Measurements from ENCODE around the gene MRNIP.

MRNIP gene

DNA sequence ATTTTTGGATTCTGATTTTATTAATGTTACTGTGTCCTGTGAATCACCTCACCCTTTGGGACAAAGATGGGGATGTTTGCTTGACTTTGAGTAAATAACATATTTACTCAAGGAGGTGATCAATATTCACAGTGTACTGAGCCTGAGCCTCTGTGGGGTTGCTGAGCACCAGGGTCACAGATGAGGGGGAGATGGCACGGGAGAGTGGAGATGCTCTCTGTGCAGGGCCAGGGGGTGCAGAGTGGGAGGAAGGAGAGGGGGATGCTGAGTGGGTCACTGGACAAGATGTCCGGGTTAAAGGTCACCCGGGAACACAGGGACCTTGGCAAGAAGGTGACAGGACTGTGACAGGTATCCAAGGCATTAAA lies 33.9 kb downstream of the MRNIP start:
- H3K36me3 ChIP-seq (ENCODE audit: insufficient read depth, insufficient read length, low read length) = peaks cover 67% of the 10 kb centered on the region
- TF ChIP-seq ZNF274 (IDR thresholded peaks at IDR 0.05; ENCODE audit: low read depth, low read length) (no peak), YY1 (IDR thresholded peaks at IDR 0.05; ENCODE audit: insufficient read depth, insufficient read length) (no peak), SUZ12 (IDR thresholded peaks at IDR 0.05; ENCODE audit: extremely low read depth, insufficient read depth, insufficient read length) (no peak)

DNA sequence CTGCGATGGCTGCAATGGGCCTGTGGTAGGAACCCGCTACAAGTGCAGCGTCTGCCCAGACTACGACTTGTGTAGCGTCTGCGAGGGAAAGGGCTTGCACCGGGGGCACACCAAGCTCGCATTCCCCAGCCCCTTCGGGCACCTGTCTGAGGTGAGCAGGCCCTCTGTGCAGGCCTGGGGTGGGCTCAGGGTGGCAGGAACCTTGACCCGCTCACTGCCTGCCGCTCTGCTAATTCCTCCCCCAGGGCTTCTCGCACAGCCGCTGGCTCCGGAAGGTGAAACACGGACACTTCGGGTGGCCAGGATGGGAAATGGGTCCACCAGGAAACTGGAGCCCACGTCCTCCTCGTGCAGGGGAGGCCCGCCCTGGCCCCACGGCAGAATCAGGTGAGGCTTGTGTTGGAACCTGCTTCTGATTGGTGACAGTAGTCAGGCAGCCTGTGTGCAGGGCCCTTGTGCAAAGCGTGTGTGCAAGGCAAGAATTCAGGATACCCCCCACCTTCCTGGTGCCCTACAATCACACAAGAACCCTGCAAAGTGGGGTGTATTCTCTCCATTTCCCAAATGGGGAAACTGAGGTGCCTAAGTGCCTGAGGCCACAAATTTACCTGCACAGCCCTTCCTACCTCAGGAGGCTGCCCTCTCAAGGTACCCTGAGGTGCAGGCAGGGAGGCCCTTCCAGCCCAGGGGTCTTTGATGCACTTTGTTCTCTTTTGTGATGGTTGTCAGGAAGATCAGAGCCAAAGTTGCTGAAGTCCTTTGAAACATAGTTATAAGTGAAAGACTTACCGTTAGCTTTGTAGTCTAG lies 34.5 kb downstream of the MRNIP start:
- H3K9ac ChIP-seq (ENCODE audit: insufficient read length, low read depth) = no peak overlapping the region
- H3K36me3 ChIP-seq (ENCODE audit: insufficient read depth, insufficient read length, low read length) = peaks cover 61% of the 10 kb centered on the region
- no peaks in the 10 kb centered on the region for H3K9me3 ChIP-seq (ENCODE audit: insufficient read depth, low read length)
- H3K4me1 ChIP-seq (ENCODE audit: insufficient read depth, insufficient read length) = peaks cover 27% of the 10 kb centered on the region
- no peak overlapping the region for H3K4me3 ChIP-seq (ENCODE audit: insufficient read length, low read depth)
- no peaks in the 10 kb centered on the region for H3K27me3 ChIP-seq (ENCODE audit: insufficient read depth, insufficient read length)
- TF ChIP-seq YY1 (IDR thresholded peaks at IDR 0.05; ENCODE audit: insufficient read depth, insufficient read length) (no peak), ZNF274 (IDR thresholded peaks at IDR 0.05; ENCODE audit: low read depth, low read length) (no peak), SUZ12 (IDR thresholded peaks at IDR 0.05; ENCODE audit: extremely low read depth, insufficient read depth, insufficient read length) (no peak)
- no peak for DNase-seq (ENCODE audit: low read depth, low spot score)

More for the DNA sequence above, 33.9 kb downstream of the MRNIP start:
- Histone ChIP-seq H3K9me3 (ENCODE audit: insufficient read depth, low read length) (0 out of 2 replicates have a peak, but pooled peaks cover under 1% of the 10 kb centered on the region), H3K9ac (ENCODE audit: insufficient read length, low read depth) (no peak overlapping the region), H3K27me3 (ENCODE audit: insufficient read depth, insufficient read length) (no peaks in the 10 kb centered on the region), H3K4me3 (ENCODE audit: insufficient read length, low read depth) (no peak overlapping the region), H3K4me1 (ENCODE audit: insufficient read depth, insufficient read length) (peaks cover 25% of the 10 kb centered on the region)
- no peak for DNase-seq (ENCODE audit: low read depth, low spot score)

DNA sequence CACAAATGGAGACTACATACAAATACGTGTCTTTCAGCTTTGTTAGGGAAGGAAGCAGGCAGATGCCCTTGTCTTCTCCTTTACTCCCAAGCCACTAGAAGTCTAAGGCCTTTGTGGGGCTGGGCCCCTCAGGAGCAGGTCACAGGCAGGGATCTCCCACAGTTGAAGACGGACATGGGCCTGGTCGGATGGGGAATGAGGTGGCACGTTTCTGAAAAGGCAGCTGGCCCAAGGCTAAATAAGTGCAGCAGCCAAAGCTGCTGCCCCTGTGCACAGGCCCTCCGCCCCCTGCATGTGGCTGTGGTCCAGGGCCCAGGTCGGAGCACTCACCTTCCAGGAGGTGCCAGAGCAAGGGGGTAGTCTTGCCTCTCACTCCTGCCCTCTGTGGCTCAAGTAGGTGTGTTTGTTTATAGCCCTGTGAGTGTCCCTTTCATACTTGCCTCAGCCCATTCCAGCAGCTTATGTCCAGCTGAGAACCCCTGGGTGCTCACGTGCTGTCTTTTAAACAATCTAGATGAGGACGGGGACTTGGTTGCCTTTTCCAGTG lies 36.1 kb downstream of the MRNIP start:
- peak overlapping the region; percentile 57 for H3K9ac ChIP-seq (ENCODE audit: insufficient read length, low read depth)
- H3K27me3 ChIP-seq (ENCODE audit: insufficient read depth, insufficient read length) = no peaks in the 10 kb centered on the region

DNA sequence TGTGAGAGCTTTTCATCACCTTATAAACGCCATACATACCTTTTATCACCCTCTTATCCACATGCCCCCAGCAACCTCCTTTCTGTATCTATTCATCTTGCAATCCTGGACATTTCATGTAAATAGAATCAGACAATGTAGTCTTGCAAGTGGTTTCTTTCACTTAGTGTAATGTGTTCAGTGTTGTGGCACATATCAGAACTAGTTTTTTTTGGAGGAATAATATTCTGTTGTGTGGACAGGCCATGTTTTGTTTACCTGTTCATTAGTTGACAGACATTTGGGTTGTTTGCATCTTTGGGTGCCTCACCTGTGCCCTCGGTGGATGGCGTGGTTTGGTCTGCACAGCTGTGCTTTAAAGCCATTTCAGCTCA lies 36.6 kb downstream of the MRNIP start:
- peaks cover 45% of the 10 kb centered on the region for H3K36me3 ChIP-seq (ENCODE audit: insufficient read depth, insufficient read length, low read length)

More for the DNA sequence above, 36.1 kb downstream of the MRNIP start:
- no peak for TF ChIP-seq ZNF274 (IDR thresholded peaks at IDR 0.05; ENCODE audit: low read depth, low read length)
- TF ChIP-seq YY1 (IDR thresholded peaks at IDR 0.05; ENCODE audit: insufficient read depth, insufficient read length) = no peak
- no peak for TF ChIP-seq SUZ12 (IDR thresholded peaks at IDR 0.05; ENCODE audit: extremely low read depth, insufficient read depth, insufficient read length)
- DNase-seq (ENCODE audit: low read depth, low spot score) = no peak
- Histone ChIP-seq H3K9me3 (ENCODE audit: insufficient read depth, low read length) (no peaks in the 10 kb centered on the region), H3K4me1 (ENCODE audit: insufficient read depth, insufficient read length) (peaks cover 29% of the 10 kb centered on the region), H3K4me3 (ENCODE audit: insufficient read length, low read depth) (peak overlapping the region; percentile 82), H3K36me3 (ENCODE audit: insufficient read depth, insufficient read length, low read length) (peaks cover 46% of the 10 kb centered on the region)

DNA sequence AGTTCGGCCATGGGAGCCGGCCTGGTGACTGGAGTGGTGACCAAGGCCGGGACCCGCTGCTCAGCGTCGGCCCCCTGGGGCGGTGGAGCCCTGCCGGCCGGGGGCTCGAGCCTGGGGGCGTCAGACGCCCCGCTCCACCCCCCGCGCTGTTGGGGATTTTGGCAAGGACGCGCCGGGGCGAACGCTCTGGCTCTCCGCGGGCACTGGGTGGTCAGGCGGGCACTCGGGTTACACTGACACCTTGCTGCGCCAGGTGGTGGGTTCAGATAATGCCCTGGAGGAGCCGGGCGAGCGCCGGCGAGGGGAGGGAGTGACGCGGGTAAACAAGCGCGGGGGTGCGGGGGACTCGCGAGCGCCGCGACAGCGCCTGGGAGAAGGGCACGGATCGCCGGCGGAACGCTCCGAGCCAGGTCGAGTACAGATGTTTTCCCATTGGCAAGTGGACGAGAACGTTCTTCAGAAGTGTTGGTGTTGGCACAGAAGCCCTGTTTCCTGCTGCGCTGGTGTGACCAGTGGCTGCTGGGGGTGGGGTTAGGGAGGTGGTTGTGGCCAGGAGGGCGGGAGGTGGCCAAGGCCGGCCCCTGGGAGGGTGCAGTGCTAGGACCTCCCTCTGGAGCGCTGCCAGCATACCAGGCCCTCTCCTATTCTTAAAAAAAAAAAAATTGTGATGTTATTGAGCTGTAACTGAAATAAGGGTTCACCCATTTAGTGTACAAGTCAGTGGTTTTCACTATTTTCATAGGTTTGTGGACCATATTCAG lies 37.1 kb downstream of the MRNIP start:
- Histone ChIP-seq H3K4me1 (ENCODE audit: insufficient read depth, insufficient read length) (peaks cover 29% of the 10 kb centered on the region), H3K9me3 (ENCODE audit: insufficient read depth, low read length) (no peaks in the 10 kb centered on the region), H3K4me3 (ENCODE audit: insufficient read length, low read depth) (peak overlapping the region; percentile 82), H3K36me3 (ENCODE audit: insufficient read depth, insufficient read length, low read length) (peaks cover 40% of the 10 kb centered on the region), H3K27me3 (ENCODE audit: insufficient read depth, insufficient read length) (no peaks in the 10 kb centered on the region), H3K9ac (ENCODE audit: insufficient read length, low read depth) (peak overlapping the region; percentile 95)
- DNase-seq (ENCODE audit: low read depth, low spot score) = no peak
- TF ChIP-seq YY1 (IDR thresholded peaks at IDR 0.05; ENCODE audit: insufficient read depth, insufficient read length) (no peak), ZNF274 (IDR thresholded peaks at IDR 0.05; ENCODE audit: low read depth, low read length) (no peak), SUZ12 (IDR thresholded peaks at IDR 0.05; ENCODE audit: extremely low read depth, insufficient read depth, insufficient read length) (no peak)

More for the DNA sequence above, 36.6 kb downstream of the MRNIP start:
- Histone ChIP-seq H3K9ac (ENCODE audit: insufficient read length, low read depth) (peak overlapping the region; percentile 57), H3K9me3 (ENCODE audit: insufficient read depth, low read length) (no peaks in the 10 kb centered on the region), H3K4me3 (ENCODE audit: insufficient read length, low read depth) (peak overlapping the region; percentile 82), H3K4me1 (ENCODE audit: insufficient read depth, insufficient read length) (peaks cover 29% of the 10 kb centered on the region), H3K27me3 (ENCODE audit: insufficient read depth, insufficient read length) (no peaks in the 10 kb centered on the region)
- DNase-seq (ENCODE audit: low read depth, low spot score) = no peak
- no peak for TF ChIP-seq SUZ12 (IDR thresholded peaks at IDR 0.05; ENCODE audit: extremely low read depth, insufficient read depth, insufficient read length)
- TF ChIP-seq YY1 (IDR thresholded peaks at IDR 0.05; ENCODE audit: insufficient read depth, insufficient read length) = no peak
- no peak for TF ChIP-seq ZNF274 (IDR thresholded peaks at IDR 0.05; ENCODE audit: low read depth, low read length)

DNA sequence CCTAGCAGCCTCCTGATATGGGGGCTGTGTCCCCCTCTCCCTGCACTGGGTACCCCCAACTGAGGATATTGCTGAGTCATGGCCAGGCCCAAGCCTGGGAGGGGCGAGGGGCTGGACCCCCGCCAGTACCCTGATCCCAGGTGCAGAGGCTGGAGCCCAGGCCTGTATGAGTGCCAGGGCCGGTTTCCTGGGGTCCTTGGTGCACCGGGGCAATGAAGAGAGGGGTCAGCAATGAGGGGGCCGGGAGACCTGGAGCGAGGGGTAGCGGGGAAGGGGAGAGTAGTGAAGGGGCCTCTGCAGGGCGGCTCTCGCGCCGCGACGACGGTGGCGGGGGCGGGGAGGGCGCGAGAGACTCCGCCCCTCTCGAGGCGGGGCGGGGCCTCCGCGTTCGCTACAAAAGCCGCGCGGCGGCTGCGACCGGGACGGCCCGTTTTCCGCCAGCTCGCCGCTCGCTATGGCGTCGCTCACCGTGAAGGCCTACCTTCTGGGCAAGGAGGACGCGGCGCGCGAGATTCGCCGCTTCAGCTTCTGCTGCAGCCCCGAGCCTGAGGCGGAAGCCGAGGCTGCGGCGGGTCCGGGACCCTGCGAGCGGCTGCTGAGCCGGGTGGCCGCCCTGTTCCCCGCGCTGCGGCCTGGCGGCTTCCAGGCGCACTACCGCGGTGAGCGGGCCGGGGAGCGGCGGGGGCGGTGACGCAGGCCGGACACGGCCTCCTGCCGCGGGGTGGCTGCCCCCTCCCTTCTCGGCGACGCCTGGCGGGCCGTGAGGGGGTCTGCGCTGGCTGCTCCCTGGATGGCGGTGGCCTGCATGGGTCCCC lies 37.9 kb downstream of the MRNIP start, which contains the start of gene SQSTM1:
Gene SQSTM1, plus strand, starts transcription at position 423 of the 815 bp plus-strand sequence. Its CDS starts 32 bp downstream, at position 455.
- peak within 1 kb of the TSS; percentile 95 for H3K9ac ChIP-seq (ENCODE audit: insufficient read length, low read depth)
- H3K36me3 ChIP-seq (ENCODE audit: insufficient read depth, insufficient read length, low read length) = peaks cover 38% of the 10 kb centered on the region
- no peaks in the 10 kb centered on the region for H3K9me3 ChIP-seq (ENCODE audit: insufficient read depth, low read length)
- TF ChIP-seq YY1 (IDR thresholded peaks at IDR 0.05; ENCODE audit: insufficient read depth, insufficient read length) = no peak
- TF ChIP-seq ZNF274 (IDR thresholded peaks at IDR 0.05; ENCODE audit: low read depth, low read length) = no peak
- TF ChIP-seq SUZ12 (IDR thresholded peaks at IDR 0.05; ENCODE audit: extremely low read depth, insufficient read depth, insufficient read length) = no peak
- peak within 1 kb of the TSS; percentile 82 for H3K4me3 ChIP-seq (ENCODE audit: insufficient read length, low read depth)
- peaks cover 26% of the 10 kb centered on the region for H3K4me1 ChIP-seq (ENCODE audit: insufficient read depth, insufficient read length)
- H3K27me3 ChIP-seq (ENCODE audit: insufficient read depth, insufficient read length) = no peaks in the 10 kb centered on the region
- no peak for DNase-seq (ENCODE audit: low read depth, low spot score)
